ENCODE data around the gene KRT222. TPM values are rescaled to one million over a fixed set of nuclear protein-coding genes. Genes with fewer than 3 reads are reported as not detected.

Gene KRT222
- total RNA-seq, 4 donors from 2014 or later: not detected

DNA sequence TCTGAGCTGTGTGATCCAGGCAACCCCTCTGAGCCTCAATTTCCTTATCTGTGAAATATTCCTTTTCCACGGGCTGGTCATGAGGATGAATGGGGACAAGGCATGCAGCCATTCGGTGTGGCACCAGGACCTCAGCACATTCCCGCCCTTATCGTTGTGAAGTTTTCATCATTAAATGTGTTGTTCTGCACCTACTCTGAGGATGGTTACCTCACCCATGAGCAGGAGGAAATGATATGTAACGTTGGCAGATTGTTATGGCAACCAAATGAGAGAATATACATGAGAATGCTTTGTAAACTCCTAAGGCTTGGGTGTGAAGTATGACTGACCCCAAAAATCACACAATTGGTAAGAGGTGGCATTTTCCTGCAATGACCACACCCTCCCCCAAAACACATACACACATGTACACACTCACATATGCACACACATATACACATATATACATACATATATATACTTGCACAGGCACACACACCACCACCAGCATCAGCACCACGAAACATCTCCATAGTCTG lies 56.9 kb downstream of the KRT222 start:
- Histone ChIP-seq H3K27ac (no peak overlapping the region), H3K36me3 (no peaks in the 10 kb centered on the region), H3K4me3 (no peak overlapping the region), H3K4me1 (no peaks in the 10 kb centered on the region), H3K27me3 (no peaks in the 10 kb centered on the region), H3K9me3 (no peaks in the 10 kb centered on the region)
- no peak for DNase-seq
- intact Hi-C loops (cut with DNase I; ENCODE audit: low total_unique reads): no loop called here
- in situ Hi-C loops (cut with MboI; ENCODE audit: low sequenced_read_pairs in 4 of 4): loop anchor here in 1 of 4 donors (25.0 kb wide), 1 partner anchor 1054 kb away; no protein-coding TSS in a partner anchor
- TF ChIP-seq POLR2A (IDR thresholded peaks at IDR 0.05): no peak
- TF ChIP-seq, protein P1, sequence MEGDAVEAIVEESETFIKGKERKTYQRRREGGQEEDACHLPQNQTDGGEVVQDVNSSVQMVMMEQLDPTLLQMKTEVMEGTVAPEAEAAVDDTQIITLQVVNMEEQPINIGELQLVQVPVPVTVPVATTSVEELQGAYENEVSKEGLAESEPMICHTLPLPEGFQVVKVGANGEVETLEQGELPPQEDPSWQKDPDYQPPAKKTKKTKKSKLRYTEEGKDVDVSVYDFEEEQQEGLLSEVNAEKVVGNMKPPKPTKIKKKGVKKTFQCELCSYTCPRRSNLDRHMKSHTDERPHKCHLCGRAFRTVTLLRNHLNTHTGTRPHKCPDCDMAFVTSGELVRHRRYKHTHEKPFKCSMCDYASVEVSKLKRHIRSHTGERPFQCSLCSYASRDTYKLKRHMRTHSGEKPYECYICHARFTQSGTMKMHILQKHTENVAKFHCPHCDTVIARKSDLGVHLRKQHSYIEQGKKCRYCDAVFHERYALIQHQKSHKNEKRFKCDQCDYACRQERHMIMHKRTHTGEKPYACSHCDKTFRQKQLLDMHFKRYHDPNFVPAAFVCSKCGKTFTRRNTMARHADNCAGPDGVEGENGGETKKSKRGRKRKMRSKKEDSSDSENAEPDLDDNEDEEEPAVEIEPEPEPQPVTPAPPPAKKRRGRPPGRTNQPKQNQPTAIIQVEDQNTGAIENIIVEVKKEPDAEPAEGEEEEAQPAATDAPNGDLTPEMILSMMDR (IDR thresholded peaks at IDR 0.05 in 4 of 5, conservative IDR thresholded peaks at IDR 0.05 in 1 of 5): no peak
- no peak for ATAC-seq

DNA sequence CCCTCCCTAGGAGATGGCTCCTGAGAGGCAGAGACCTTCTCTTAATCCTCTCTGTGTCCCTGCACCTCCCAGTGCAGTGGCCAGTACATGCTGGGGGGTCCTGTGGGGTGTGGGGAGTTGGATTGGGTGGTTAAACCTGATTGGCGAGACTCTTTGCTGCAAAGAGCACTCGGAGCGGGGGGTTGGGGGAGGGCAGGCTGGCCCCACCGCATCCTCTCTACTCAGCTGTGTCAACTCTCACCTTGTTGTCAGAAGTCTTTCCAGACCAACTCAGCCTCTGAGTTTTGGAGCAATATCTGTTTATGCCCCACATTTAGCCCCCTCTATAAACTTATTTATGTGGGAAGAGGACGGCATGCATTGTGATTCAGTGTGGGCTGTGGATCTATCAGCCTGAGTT lies 57.3 kb downstream of the KRT222 start:
- no peak for DNase-seq
- Histone ChIP-seq H3K4me3 (no peak overlapping the region), H3K9me3 (no peaks in the 10 kb centered on the region), H3K36me3 (no peaks in the 10 kb centered on the region), H3K4me1 (no peaks in the 10 kb centered on the region), H3K27ac (no peak overlapping the region), H3K27me3 (no peaks in the 10 kb centered on the region)
- ATAC-seq: no peak
- TF ChIP-seq, protein P1 (IDR thresholded peaks at IDR 0.05 in 4 of 5, conservative IDR thresholded peaks at IDR 0.05 in 1 of 5): no peak
- no peak for TF ChIP-seq POLR2A (IDR thresholded peaks at IDR 0.05)
- intact Hi-C loops (cut with DNase I; ENCODE audit: low total_unique reads) (no loop called here), in situ Hi-C loops (cut with MboI; ENCODE audit: low sequenced_read_pairs in 4 of 4) (loop anchor here in 1 of 4 donors (25.0 kb wide), 1 partner anchor 1055 kb away; no protein-coding TSS in a partner anchor)

DNA sequence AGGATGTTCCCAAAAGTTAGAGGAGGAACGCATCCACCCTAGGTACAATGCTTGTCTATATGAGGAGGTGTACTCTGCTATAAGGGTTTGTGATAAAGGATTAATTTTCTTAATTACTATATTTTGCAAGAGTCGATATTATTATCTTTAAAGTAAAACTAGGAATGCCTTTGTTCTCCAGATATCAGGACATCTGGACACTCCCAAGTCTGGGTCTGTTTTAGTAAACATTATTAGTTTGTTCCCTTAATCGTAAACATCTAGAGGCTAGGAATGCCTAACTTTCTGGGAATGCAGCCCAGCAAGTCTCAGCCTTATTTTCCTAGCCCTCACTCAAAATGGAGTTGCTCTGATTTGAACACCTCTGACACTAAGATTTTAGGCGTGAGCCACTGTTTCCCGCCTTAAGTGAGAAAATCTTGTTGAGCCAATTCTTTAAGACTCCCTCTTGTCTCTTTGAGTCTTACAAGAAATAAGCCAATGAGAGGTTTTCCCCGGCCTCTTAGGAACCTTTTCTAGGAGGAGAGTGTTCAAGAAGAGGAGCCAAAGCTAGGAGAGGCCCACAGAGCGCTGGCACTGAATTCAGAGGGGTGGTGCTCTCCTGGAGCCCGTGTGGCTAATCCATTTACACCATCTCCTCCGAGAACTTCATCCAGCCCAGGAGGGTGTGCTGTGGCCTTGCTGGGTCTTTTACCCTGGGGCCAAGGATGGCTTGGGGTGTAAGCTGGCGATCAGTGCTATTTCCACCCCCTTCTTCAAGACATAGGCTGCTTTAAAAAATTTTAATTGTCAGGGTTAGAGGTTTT lies 58.2 kb downstream of the KRT222 start:
- H3K27me3 ChIP-seq: no peaks in the 10 kb centered on the region
- DNase-seq (no peak), ATAC-seq (no peak)
- TF ChIP-seq, protein P1 (IDR thresholded peaks at IDR 0.05 in 4 of 5, conservative IDR thresholded peaks at IDR 0.05 in 1 of 5): no peak
- no peak for TF ChIP-seq POLR2A (IDR thresholded peaks at IDR 0.05)
- H3K4me1 ChIP-seq: no peaks in the 10 kb centered on the region
- H3K36me3 ChIP-seq: no peaks in the 10 kb centered on the region
- intact Hi-C loops (cut with DNase I; ENCODE audit: low total_unique reads) (no loop called here), in situ Hi-C loops (cut with MboI; ENCODE audit: low sequenced_read_pairs in 4 of 4) (loop anchor here in 1 of 4 donors (25.0 kb wide), 1 partner anchor 1056 kb away; no protein-coding TSS in a partner anchor)
- H3K9me3 ChIP-seq: no peaks in the 10 kb centered on the region
- H3K27ac ChIP-seq: no peak overlapping the region
- no peak overlapping the region for H3K4me3 ChIP-seq

DNA sequence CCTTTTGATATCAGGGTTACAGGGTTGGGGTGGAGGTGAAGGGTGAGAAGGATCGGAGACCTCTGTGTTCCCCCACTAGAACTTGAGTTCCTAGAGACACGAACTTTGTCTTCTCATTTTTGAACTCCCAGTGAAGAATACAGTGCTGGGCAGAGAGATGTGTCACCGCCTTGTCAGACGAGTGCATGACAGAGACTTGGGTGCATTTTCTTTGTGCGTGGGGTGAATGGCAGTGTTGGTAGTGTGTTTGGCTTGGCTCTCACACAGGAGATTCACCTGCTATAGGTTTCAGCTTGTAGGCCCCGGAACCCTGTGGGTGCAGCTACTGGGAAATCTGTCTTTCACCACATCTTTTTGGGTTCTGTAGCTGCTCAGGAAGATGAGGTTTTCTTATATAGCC lies 59.7 kb downstream of the KRT222 start:
- no peaks in the 10 kb centered on the region for H3K9me3 ChIP-seq
- DNase-seq (no peak), ATAC-seq (no peak)
- H3K4me3 ChIP-seq: no peak overlapping the region
- H3K27me3 ChIP-seq: no peaks in the 10 kb centered on the region
- H3K4me1 ChIP-seq: no peaks in the 10 kb centered on the region
- in situ Hi-C loops (cut with MboI; ENCODE audit: low sequenced_read_pairs in 4 of 4): loop anchor here in 1 of 4 donors (25.0 kb wide), 1 partner anchor 1057 kb away; no protein-coding TSS in a partner anchor
- no peak overlapping the region for H3K27ac ChIP-seq
- TF ChIP-seq, protein P1 (IDR thresholded peaks at IDR 0.05 in 4 of 5, conservative IDR thresholded peaks at IDR 0.05 in 1 of 5): no peak
- no peak for TF ChIP-seq POLR2A (IDR thresholded peaks at IDR 0.05)
- intact Hi-C loops (cut with DNase I; ENCODE audit: low total_unique reads): no loop called here
- no peaks in the 10 kb centered on the region for H3K36me3 ChIP-seq

Other genes with a start within 250 kb of the KRT222 start
- 1 to 10 TPM in 2 of 4 donors, under 1 TPM in 2; 0.26 to 1.6 (median 1.0) TPM for gene TOP2A, start 247.3 kb downstream of the KRT222 start, total RNA-seq
- gene IGFBP4, start 221.7 kb downstream of the KRT222 start, total RNA-seq: 10 to 100 TPM; 14.5 to 56.8 (median 36.5) TPM
- gene TNS4, start 163.6 kb downstream of the KRT222 start, total RNA-seq: under 1 TPM in 1 of 4 donors, not detected in 3; 0.18 TPM
- under 1 TPM in 1 of 4 donors, not detected in 3; 0.11 TPM for gene CCR7, start 99.7 kb downstream of the KRT222 start, total RNA-seq
- 10 to 100 TPM; 48.0 to 74.7 (median 64.5) TPM for gene SMARCE1, start 17.4 kb downstream of the KRT222 start, total RNA-seq
- gene KRT24, start 38.6 kb upstream of the KRT222 start, total RNA-seq: not detected
- not detected for gene KRT25, start 90.2 kb upstream of the KRT222 start, total RNA-seq
- not detected for gene KRT26, start 107.0 kb upstream of the KRT222 start, total RNA-seq
- not detected for gene KRT27, start 117.4 kb upstream of the KRT222 start, total RNA-seq
- gene KRT28, start 134.8 kb upstream of the KRT222 start, total RNA-seq: not detected
- 10 to 100 TPM in 2 of 4 donors, 1 to 10 TPM in 1, under 1 TPM in 1; 0.20 to 21.9 (median 9.4) TPM for gene KRT10, start 157.4 kb upstream of the KRT222 start, total RNA-seq
- gene KRT12, start 202.0 kb upstream of the KRT222 start, total RNA-seq: not detected
- gene KRT20, start 220.1 kb upstream of the KRT222 start, total RNA-seq: 1 to 10 TPM in 1 of 4 donors, not detected in 3; 2.7 TPM